Astrocyte of the spinal cord (primary cell): ENCODE results near the gene NCKAP5.

ENCODE experiments used
- DNase-seq: peaks from one replicate; pipeline ENCODE4 v3.0.0; 2011; ENCODE audit warnings: low read depth, low spot score
- H3K4me3 ChIP-seq: 2 replicates; pipeline ENCODE4 v1.5.1; 2011; ENCODE audit warnings: low read depth, mild to moderate bottlenecking, low read length, moderate library complexity
- in situ Hi-C: cut with HindIII; loops from 2 replicates; pipeline ENCODE4 v1.10.0; 2017; ENCODE audit warnings: low sequenced_read_pairs
- TF ChIP-seq, protein P1 (sequence below): IDR thresholded peaks from 2 replicates; pipeline ENCODE4 v1.5.1; 2012; ENCODE audit warnings: low read depth, mild to moderate bottlenecking, low read length, inconsistent platforms

The NCKAP5 gene

DNA sequence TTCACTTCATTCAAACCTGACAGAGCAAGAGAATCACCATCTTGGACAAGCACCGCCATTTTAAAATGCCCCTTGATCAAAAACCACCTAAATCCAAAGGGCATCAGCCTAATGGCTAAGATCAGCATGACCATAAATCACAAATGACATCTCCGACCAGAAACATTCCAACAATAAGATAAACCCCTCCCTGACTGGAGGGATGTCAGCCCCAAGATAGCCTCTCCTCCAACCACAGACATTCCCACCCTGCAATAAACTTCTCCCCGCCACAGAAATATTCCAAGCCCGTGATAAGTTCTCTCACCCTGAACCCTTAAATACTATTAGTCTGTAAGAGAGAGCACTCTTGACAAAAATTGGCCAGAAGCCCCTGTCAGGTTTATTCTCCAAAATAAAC is 876.7 kb downstream of the NCKAP5 start:
- in situ Hi-C loops, result no loop called here
- DNase-seq, result no peak
- TF ChIP-seq, protein P1, sequence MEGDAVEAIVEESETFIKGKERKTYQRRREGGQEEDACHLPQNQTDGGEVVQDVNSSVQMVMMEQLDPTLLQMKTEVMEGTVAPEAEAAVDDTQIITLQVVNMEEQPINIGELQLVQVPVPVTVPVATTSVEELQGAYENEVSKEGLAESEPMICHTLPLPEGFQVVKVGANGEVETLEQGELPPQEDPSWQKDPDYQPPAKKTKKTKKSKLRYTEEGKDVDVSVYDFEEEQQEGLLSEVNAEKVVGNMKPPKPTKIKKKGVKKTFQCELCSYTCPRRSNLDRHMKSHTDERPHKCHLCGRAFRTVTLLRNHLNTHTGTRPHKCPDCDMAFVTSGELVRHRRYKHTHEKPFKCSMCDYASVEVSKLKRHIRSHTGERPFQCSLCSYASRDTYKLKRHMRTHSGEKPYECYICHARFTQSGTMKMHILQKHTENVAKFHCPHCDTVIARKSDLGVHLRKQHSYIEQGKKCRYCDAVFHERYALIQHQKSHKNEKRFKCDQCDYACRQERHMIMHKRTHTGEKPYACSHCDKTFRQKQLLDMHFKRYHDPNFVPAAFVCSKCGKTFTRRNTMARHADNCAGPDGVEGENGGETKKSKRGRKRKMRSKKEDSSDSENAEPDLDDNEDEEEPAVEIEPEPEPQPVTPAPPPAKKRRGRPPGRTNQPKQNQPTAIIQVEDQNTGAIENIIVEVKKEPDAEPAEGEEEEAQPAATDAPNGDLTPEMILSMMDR, result no peak
- no peak overlapping the region for H3K4me3 ChIP-seq

DNA sequence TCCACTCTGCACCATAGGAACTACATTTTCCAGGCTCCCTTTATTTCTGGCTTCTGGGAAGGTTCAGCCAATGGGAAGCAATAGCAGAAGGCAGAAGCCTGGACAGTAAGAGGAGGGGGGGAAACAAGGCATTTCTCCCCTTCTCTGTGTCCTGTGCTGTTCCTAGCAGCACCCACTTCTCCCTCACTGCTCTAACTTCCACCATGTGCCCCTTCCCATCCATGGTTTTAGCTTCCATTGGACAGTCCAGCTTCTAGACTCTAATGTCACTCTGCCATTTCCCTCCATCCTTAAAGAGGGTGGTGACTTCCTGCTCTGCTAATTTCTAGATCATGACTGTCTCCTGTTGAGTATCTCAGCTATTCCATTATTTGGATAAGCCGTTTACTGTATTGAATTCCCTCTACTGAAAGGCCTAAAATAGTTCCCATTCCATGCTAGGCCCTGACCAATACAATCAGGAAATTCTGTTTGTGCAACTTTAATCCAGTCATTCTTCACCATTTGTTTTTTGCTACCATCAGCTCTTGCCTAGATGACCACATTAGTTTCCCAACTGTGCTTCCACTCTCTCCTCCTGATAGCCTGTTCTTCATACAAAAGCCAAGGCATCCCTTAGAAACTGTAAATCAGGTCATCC is 877.5 kb downstream of the NCKAP5 start:
- TF ChIP-seq, protein P1, result no peak
- H3K4me3 ChIP-seq, result no peak overlapping the region
- no peak for DNase-seq
- in situ Hi-C loops, result no loop called here

GRCh38 chr2:132681766-132682165 is 886.5 kb downstream of the NCKAP5 start:
- no peak for DNase-seq
- TF ChIP-seq, protein P1, result no peak
- H3K4me3 ChIP-seq, result no peak overlapping the region
- in situ Hi-C loops, result no loop called here

GRCh38 chr2:132680544-132680943 is 887.7 kb downstream of the NCKAP5 start:
- DNase-seq, result no peak
- in situ Hi-C loops, result no loop called here
- H3K4me3 ChIP-seq, result no peak overlapping the region
- TF ChIP-seq, protein P1, result no peak

GRCh38 chr2:132678483-132678882 is 889.8 kb downstream of the NCKAP5 start:
- DNase-seq, result peak; percentile 37
- TF ChIP-seq, protein P1, result no peak
- no peak overlapping the region for H3K4me3 ChIP-seq
- in situ Hi-C loops, result no loop called here

DNA sequence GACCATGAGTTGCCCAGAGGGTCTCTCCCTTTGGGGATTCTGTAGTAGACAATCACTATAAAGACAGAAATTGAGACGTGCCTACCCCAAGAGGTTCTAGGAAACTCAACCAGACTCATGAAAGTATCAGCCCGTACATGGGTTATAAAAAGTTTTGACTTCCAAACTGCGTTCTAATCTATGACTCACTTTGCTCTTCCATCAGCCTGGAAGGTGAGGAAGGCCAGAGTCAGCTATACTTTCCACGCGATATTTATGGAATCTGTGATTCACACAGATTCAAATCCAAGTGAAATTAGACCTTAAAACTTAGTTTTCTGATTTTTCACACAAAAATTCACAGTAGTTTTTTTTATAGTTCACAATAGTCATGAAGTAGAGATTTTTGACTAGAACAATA is 890.6 kb downstream of the NCKAP5 start:
- in situ Hi-C loops, result no loop called here
- TF ChIP-seq, protein P1, result no peak
- no peak overlapping the region for H3K4me3 ChIP-seq
- peak; percentile 56 for DNase-seq
